GM21529 (cell line): Measurements from ENCODE around the gene ATF6B.
"Not testable (repeated sequence)": the region's sequence is repeated elsewhere in the genome, so short reads cannot be mapped to it uniquely, and the experiment has no call there.

Experiments
- ATAC-seq: cut with Tn5 transposase; IDR thresholded peaks from one replicate; pipeline ENCODE4 v1.9.1; 2021; ENCODE audit not compliant: unreplicated experiment

The ATF6B gene

GRCh38 chr6:32108727-32109113 lies 19.3 kb downstream of the ATF6B start:
- ATAC-seq: no peak

DNA sequence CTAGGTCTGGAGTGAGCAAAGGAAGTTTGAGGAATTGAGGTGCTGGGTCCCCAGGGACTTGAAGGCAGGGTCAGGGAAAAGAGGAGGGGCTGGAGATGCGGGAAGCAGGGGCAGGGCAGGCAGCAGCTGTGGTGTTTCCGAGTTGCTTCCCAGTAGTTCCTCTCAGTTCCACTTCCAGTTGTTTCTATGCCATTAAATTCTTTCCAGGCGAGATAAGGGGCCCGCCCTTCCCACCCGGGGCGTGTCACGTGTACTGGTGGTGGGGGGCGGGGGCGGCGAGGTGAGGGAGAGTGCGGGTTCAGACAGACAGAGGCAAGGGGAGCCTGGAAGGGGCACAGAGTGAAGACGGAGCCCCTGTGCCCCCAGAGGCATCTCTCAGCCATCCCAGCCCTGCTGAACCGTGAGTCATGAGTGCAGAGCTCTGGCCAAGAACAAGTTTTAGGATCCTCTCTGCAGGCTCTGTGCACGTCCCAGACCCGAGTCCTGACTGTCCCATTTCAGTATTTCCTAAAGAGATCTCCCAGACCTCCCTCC lies 19.9 kb downstream of the ATF6B start:
- ATAC-seq: no peak

GRCh38 chr6:32107406-32107805 lies 20.6 kb downstream of the ATF6B start:
- no peak for ATAC-seq

DNA sequence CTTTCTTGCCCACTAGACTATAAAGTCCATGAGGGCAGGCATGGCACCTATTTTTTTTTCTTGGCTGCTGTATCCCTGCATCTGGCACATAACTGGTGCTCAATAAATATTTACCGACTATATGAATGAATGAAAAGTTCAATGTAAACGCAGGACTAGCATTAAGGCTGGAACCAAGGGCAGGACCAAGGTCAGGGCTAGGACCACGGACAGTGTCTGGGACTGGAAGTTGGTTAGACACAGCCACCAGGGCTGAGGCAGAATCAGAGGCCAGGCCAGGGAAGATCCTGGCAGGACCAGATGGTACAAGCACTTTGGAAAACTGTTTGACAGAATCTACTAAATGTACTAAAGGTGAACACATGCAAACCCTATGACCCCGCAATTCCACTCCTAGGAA lies 22.6 kb downstream of the ATF6B start:
- no peak for ATAC-seq

GRCh38 chr6:32102255-32102654 lies 25.8 kb downstream of the ATF6B start:
- no peak for ATAC-seq

GRCh38 chr6:32100251-32100650 lies 27.8 kb downstream of the ATF6B start:
- not testable (repeated sequence) for ATAC-seq

DNA sequence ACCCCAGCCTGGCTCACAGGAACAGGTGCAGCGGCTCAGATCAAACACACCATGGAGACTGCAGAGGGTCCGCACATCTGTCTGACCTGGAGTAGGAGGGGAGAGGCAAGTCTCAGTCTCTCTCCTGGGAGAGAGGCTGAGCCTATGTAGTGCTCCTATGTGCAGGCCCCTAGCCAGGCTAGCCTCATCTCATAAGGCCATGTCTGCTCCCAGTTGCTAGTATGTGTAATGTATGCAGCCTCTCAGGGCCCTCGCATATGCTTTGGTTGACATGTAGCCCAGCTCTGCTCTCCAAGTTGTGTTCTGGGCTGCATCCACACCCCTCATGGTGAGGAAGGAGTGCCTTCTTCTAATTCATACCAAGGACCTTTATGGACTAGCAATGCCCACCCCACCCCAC lies 30.7 kb downstream of the ATF6B start:
- no peak for ATAC-seq

- no peak for ATAC-seq
These were observed 31.4 kb downstream of the ATF6B start for GRCh38 chr6:32096394-32097258.

DNA sequence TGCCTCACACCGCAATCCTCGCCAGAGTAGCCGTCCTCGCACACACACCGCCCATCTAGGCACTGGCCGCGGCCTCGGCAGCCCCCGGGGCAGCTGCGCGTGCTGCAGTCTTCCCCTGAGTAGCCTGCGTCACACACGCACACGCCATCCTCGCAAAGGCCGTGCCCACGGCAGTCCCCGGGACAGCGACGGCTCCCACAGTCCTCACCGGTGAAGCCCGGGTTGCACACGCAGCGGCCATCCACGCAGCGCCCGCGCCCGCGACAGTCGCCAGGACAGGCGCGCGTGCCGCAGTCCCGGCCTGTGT lies 32.0 kb downstream of the ATF6B start:
- no peak for ATAC-seq

- ATAC-seq: no peak
These were observed 32.5 kb downstream of the ATF6B start for GRCh38 chr6:32095338-32096086.

DNA sequence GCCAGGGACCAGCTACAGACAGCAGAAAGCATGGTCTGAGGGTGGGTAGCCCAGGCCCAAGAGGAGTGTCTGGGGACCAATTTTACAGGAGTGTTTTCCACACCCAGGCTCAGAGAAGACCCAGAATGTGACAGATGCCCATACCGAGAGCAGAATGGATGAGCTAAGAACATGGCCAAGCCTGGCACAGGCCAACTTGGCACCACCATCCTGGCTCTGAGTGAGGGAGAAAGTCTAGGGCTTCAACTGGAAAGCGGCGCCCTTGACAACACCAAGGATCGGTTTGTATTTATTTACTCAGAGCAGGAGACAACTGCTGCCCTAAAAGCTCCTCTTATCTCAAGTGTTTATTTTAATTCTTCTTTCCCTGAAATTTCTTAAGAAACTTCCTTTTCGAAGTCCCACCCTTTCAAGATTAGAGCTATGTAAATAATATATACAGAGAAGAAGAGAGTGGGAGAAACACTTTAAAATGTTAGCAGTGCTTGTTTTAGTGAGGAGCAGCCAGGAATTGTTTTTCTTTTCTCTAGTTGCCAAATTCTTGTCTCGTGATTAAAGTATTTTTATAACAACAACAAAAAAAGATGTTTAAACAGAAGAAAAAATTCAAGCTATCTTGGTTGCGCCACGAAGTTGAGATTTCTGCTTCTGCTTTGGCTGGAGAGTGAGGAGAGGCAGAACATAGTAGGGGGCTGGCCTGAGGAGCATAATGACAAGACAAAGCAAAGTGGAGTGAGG lies 35.1 kb downstream of the ATF6B start:
- no peak for ATAC-seq

DNA sequence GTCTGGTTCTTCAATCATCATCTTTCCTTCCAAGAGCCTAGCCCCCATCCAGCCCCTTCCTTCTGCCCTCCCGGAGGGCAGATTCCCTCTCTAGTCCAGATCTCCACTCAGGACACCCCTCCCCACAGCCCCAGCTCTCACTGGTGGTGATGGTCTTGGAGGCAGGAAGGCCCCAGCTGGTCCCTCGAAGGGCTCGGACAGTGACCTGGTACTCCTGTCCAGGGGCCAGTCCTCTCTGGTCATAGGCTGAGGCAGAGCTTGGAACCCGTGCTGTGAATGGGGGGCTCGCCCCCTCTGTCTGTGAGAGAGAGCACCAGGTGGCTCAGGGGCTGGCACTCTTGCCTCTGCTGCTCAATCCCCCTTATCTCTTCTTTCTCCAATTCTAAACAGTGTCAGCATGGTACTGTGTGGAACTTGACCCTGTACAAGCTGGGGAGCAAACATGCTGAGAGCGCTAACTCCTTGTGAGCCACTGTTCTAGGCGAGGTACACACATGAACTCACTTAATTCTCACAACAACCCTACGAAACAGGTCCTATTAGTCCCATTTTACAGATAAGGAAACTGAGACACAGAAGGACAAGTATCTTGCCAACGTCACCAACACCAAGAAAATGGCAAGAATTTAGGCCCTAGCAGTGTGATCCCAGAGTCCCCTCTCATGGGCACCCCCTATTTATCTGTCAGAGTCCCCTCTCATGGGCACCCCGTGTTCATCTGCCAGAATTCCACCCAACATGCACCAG lies 38.8 kb downstream of the ATF6B start:
- no peak for ATAC-seq

- no peak for ATAC-seq
These were observed 39.5 kb downstream of the ATF6B start for GRCh38 chr6:32088487-32089049.

- ATAC-seq: no peak
These were observed 40.2 kb downstream of the ATF6B start for GRCh38 chr6:32087574-32088486.

GRCh38 chr6:32086661-32087573 lies 41.1 kb downstream of the ATF6B start:
- no peak for ATAC-seq

- no peak for ATAC-seq
These were observed 42.1 kb downstream of the ATF6B start for GRCh38 chr6:32085759-32086459.

DNA sequence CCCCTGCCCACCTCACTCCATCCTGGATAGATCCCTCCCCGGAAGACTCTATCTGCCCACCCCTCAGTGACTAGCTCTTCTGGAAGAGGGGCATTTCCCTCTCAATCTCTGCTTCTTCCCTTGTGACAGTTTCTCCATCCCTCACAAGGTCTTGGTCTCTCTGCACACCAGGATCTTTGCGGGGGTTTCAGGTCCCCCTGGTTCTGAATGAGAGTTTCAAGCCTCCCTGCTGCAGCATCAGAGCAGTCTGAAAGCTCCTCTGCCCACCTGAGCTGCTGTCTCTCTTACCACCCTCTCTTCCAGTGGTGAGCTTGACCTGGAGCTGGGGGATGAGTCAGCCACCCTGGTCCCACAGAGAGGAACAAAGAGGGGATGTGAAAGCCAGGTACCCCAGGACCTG lies 43.3 kb downstream of the ATF6B start:
- no peak for ATAC-seq
